Body of pancreas (tissue), 4 donors: ENCODE results near the gene SNTB2.

Experiments
- POLR2A ChIP-seq, 3 donors: fragments of 450-650 bp; IDR thresholded peaks; one replicate each; pipeline ENCODE4 v1.6.1; 2016; ENCODE audit warnings: antibody characterized with exemption in 3 of 3, mild to moderate bottlenecking in 2 of 3
- TF ChIP-seq, protein P1 (sequence below), 7 experiments: fragments of 450-650 bp in 4 of 7; fragments of 200-600 bp in 3 of 7; sonication (generic) in 3 of 7; IDR thresholded peaks; one replicate each; pipeline ENCODE4 v1.5.1; 2016 to 2019; ENCODE audit warnings: antibody characterized with exemption in 7 of 7

DNA sequence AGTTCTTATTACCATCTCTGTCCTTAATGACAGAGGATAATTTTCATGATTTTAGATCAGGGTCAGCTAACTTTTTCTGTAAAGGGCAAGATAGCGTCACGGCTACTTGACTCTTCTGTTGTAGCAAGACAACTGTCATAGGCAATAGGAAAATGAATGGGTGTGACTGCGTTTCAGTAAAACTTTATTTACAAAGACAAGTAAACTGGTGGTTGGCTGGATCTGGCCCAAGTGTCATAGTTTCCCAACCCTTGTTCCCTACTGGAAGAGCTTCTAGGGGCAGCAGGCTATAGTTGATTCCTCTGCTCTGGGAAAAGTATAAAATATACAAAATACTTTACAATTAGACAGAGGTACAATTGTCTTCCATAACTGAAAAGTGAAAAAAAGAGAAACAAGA lies 73.5 kb downstream of the SNTB2 start:
- no peak for TF ChIP-seq POLR2A (IDR thresholded peaks at IDR 0.05)
- TF ChIP-seq, protein P1, sequence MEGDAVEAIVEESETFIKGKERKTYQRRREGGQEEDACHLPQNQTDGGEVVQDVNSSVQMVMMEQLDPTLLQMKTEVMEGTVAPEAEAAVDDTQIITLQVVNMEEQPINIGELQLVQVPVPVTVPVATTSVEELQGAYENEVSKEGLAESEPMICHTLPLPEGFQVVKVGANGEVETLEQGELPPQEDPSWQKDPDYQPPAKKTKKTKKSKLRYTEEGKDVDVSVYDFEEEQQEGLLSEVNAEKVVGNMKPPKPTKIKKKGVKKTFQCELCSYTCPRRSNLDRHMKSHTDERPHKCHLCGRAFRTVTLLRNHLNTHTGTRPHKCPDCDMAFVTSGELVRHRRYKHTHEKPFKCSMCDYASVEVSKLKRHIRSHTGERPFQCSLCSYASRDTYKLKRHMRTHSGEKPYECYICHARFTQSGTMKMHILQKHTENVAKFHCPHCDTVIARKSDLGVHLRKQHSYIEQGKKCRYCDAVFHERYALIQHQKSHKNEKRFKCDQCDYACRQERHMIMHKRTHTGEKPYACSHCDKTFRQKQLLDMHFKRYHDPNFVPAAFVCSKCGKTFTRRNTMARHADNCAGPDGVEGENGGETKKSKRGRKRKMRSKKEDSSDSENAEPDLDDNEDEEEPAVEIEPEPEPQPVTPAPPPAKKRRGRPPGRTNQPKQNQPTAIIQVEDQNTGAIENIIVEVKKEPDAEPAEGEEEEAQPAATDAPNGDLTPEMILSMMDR (IDR thresholded peaks at IDR 0.05): no peak
